Liver (tissue), 9 donors: ENCODE results near the gene GRAP2. TPM values are rescaled to one million over a fixed set of nuclear protein-coding genes. Genes with fewer than 3 reads are reported as not detected.

ENCODE experiments used
- DNase-seq: peaks from one replicate; pipeline ENCODE4 v3.0.0-alpha.2; 2017; ENCODE audit warnings: low spot score
- H3K27ac ChIP-seq, 2 donors: one replicate each; pipeline ENCODE4 v1.7.0; 2013; ENCODE audit warnings: inconsistent platforms in 2 of 2, low read length in 2 of 2, control low read depth in 1 of 2, low read depth in 1 of 2, mild to moderate bottlenecking in 1 of 2
- H3K27me3 ChIP-seq, 4 donors: one replicate each; pipeline versions ENCODE4 v1.6.1 to v1.7.0; 2013; ENCODE audit warnings: low read length in 3 of 4, inconsistent platforms in 1 of 4, mild to moderate bottlenecking in 1 of 4, moderate library complexity in 1 of 4; ENCODE audit not compliant: control insufficient read depth in 4 of 4, insufficient read depth in 4 of 4
- H3K36me3 ChIP-seq, 4 donors: one replicate each; pipeline versions ENCODE4 v1.6.1 to v1.7.0; 2013; ENCODE audit warnings: low read length in 3 of 4, mild to moderate bottlenecking in 3 of 4, low read depth in 1 of 4, moderate library complexity in 1 of 4; ENCODE audit not compliant: control insufficient read depth in 4 of 4, insufficient read depth in 3 of 4
- H3K4me1 ChIP-seq, 4 donors: one replicate each; pipeline versions ENCODE4 v1.6.1 to v1.7.0; 2013; ENCODE audit warnings: low read length in 3 of 4, mild to moderate bottlenecking in 3 of 4, moderate library complexity in 1 of 4; ENCODE audit not compliant: control insufficient read depth in 4 of 4, insufficient read depth in 4 of 4
- H3K4me3 ChIP-seq, 3 donors: one replicate each; pipeline versions ENCODE4 v1.6.1 to v1.7.0; 2013; ENCODE audit warnings: low read length in 3 of 3, control low read depth in 1 of 3, low read depth in 1 of 3, mild to moderate bottlenecking in 1 of 3
- H3K9ac ChIP-seq, 2 donors: one replicate each; pipeline ENCODE4 v1.7.0; 2013; ENCODE audit warnings: low read length in 2 of 2, mild to moderate bottlenecking in 2 of 2, moderate library complexity in 2 of 2, control low read depth in 1 of 2, low read depth in 1 of 2
- H3K9me3 ChIP-seq, 4 donors: one replicate each; pipeline versions ENCODE4 v1.6.1 to v1.7.0; 2013; ENCODE audit warnings: low read length in 3 of 4; ENCODE audit not compliant: control insufficient read depth in 4 of 4
- EGR1 ChIP-seq, 2 donors: IDR thresholded peaks; 2 replicates each; pipeline ENCODE4 v1.6.1; 2016 to 2018; ENCODE audit warnings: antibody characterized with exemption in 2 of 2, low read depth in 2 of 2
- FOXA1 ChIP-seq: IDR thresholded peaks from 2 replicates; pipeline ENCODE4 v1.6.1; 2016; ENCODE audit warnings: antibody characterized with exemption
- GABPA ChIP-seq, 2 donors: IDR thresholded peaks in 1 of 2; conservative IDR thresholded peaks in 1 of 2; 2 replicates each; pipeline ENCODE4 v1.6.1; 2016; ENCODE audit warnings: antibody characterized with exemption in 2 of 2, mild to moderate bottlenecking in 1 of 2, moderate library complexity in 1 of 2
- HNF4A ChIP-seq, 2 donors: conservative IDR thresholded peaks; 2 replicates each; pipeline ENCODE4 v1.6.1; 2016; ENCODE audit warnings: antibody characterized with exemption in 2 of 2, mild to moderate bottlenecking in 2 of 2
- JUND ChIP-seq, 2 donors: IDR thresholded peaks; 2 replicates each; pipeline ENCODE4 v1.6.1; 2016; ENCODE audit warnings: antibody characterized with exemption in 2 of 2
- RAD21 ChIP-seq, 2 donors: IDR thresholded peaks; 2 replicates each; pipeline ENCODE4 v1.6.1; 2016; ENCODE audit warnings: antibody characterized with exemption in 2 of 2, mild to moderate bottlenecking in 2 of 2
- RXRA ChIP-seq, 2 donors: IDR thresholded peaks; 2 replicates each; pipeline ENCODE4 v1.6.1; 2017 to 2018; ENCODE audit warnings: antibody characterized with exemption in 2 of 2, mild to moderate bottlenecking in 1 of 2
- SP1 ChIP-seq: IDR thresholded peaks from 2 replicates; pipeline ENCODE4 v1.6.1; 2018; ENCODE audit warnings: antibody characterized with exemption, mild to moderate bottlenecking
- TAF1 ChIP-seq: conservative IDR thresholded peaks from 2 replicates; pipeline ENCODE4 v1.6.1; 2016; ENCODE audit warnings: antibody characterized with exemption, mild to moderate bottlenecking
- YY1 ChIP-seq: IDR thresholded peaks from 2 replicates; pipeline ENCODE4 v1.6.1; 2016; ENCODE audit warnings: antibody characterized with exemption, mild to moderate bottlenecking
- WGBS: extraction: QIAGEN DNeasy Blood & Tissue Kit; methylation state at CpG from one replicate; pipeline ENCODE4 v1.1.7; 2013; 5-methylcytosine and 5-hydroxymethylcytosine counted together
- polyA plus RNA-seq, 2 donors: library from polyadenylated mRNA; stranded (reverse) in 1 of 2; unstranded in 1 of 2; fragments of 200-250 nt in 1 of 2; fragments of >200 nt in 1 of 2; fragmentation: Nextera tagmentation in 1 of 2; extraction: Ambion mirVana in 1 of 2; gene quantifications; one replicate each; pipeline versions ENCODE4 v1.2.1 to v1.2.3, GENCODE V29; 2013 to 2015
- total RNA-seq, 2 donors: library from RNA; depleted of rRNA; stranded (reverse); fragments of >200 nt; gene quantifications; one replicate each; pipeline ENCODE4 v1.2.3, GENCODE V29; 2014
- TF ChIP-seq, protein P1 (sequence below): IDR thresholded peaks from 2 replicates; pipeline ENCODE4 v1.6.1; 2016; ENCODE audit warnings: antibody characterized with exemption
- TF ChIP-seq, protein P2 (sequence below): IDR thresholded peaks from 2 replicates; pipeline ENCODE4 v1.6.1; 2016; ENCODE audit warnings: antibody characterized with exemption
- TF ChIP-seq, protein P3 (sequence below): fragments of 150-350 bp; IDR thresholded peaks from 2 replicates; pipeline ENCODE4 v1.5.1; 2017; ENCODE audit warnings: improper control_type of control experiment, low read depth, low read length; ENCODE audit not compliant: missing input control
- TF ChIP-seq, protein P4 (sequence below): IDR thresholded peaks from 2 replicates; pipeline ENCODE4 v1.6.1; 2016; ENCODE audit warnings: antibody characterized with exemption, mild to moderate bottlenecking
- TF ChIP-seq, protein P5 (sequence below): IDR thresholded peaks from 2 replicates; pipeline ENCODE4 v1.6.1; 2016; ENCODE audit warnings: antibody characterized with exemption
- donor health status: healthy.
- donor health status: healthy.
- donor health status: healthy.
- donor health status: healthy.
- donor health status: healthy.

Gene GRAP2
- total and polyA plus RNA-seq, 4 donors: 0.22 to 38.2 (median 0.78) TPM

DNA sequence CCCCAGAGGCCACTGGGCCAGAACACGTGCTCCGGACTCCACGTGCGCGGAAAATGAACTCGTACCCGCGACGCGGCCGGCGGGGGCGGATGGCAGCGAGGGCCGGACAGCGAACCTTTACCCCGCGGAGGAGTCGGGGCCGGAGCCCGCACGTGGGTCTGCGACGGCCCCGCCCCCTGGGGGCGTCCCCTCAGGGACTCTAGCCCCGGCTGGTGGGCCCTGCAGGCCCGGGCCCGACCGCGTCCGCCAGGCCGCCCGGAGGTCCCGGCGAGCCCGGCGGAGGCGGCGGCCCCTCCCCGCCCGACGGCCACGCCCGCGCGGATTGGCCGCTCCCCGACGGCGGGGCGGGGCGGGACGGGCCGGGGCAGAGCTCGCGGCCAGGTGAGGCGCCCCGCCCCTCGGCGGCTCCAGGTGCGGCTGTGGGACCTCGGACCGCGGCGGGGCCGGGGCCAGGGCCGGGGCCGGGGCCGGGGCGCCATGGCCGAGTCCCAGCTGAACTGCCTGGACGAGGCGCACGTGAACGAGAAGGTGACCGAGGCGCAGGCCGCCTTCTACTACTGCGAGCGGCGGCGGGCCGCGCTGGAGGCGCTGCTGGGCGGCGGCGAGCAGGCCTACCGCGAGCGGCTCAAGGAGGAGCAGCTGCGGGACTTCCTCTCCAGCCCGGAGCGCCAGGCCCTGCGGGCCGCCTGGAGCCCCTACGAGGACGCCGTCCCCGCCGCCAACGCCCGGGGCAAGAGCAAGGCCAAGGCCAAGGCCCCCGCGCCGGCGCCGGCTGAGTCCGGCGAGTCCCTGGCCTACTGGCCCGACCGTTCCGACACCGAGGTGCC, 93.9 kb downstream of the GRAP2 start, which contains the start of gene FAM83F:
FAM83F (plus strand) TSS at position 389 of the 827 bp plus-strand sequence; CDS start at position 478, 89 bp downstream.
- no peaks in the 10 kb centered on the region for H3K27me3 ChIP-seq
- DNase-seq: peak; percentile 61
- H3K4me3 ChIP-seq: peak within 1 kb of the TSS in 1 of 3 donors; percentile 41
- H3K4me1 ChIP-seq: peaks cover 20 to 76% (median 67%) of the 10 kb centered on the region in 4 donors
- peak within 1 kb of the TSS in 1 of 2 donors; percentile 22 for H3K27ac ChIP-seq
- no peaks in the 10 kb centered on the region for H3K36me3 ChIP-seq
- H3K9ac ChIP-seq: no peak within 1 kb of the TSS
- TF ChIP-seq, protein P1, sequence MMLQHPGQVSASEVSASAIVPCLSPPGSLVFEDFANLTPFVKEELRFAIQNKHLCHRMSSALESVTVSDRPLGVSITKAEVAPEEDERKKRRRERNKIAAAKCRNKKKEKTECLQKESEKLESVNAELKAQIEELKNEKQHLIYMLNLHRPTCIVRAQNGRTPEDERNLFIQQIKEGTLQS: no peak
- TF ChIP-seq RAD21 (IDR thresholded peaks at IDR 0.05) (no peak), SP1 (no peak), YY1 (no peak), FOXA1 (no peak), HNF4A (conservative IDR thresholded peaks at IDR 0.05) (no peak), GABPA (IDR thresholded peaks at IDR 0.05 in 1 of 2, conservative IDR thresholded peaks at IDR 0.05 in 1 of 2) (no peak), EGR1 (IDR thresholded peaks at IDR 0.05; ENCODE audit: low read depth in 2 of 2) (peak; percentile 43 to 64), TAF1 (no peak), RXRA (IDR thresholded peaks at IDR 0.05) (peak in 1 of 2 donors; percentile 5)
- TF ChIP-seq, protein P2, sequence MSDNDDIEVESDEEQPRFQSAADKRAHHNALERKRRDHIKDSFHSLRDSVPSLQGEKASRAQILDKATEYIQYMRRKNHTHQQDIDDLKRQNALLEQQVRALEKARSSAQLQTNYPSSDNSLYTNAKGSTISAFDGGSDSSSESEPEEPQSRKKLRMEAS: no peak
- TF ChIP-seq, protein P3, sequence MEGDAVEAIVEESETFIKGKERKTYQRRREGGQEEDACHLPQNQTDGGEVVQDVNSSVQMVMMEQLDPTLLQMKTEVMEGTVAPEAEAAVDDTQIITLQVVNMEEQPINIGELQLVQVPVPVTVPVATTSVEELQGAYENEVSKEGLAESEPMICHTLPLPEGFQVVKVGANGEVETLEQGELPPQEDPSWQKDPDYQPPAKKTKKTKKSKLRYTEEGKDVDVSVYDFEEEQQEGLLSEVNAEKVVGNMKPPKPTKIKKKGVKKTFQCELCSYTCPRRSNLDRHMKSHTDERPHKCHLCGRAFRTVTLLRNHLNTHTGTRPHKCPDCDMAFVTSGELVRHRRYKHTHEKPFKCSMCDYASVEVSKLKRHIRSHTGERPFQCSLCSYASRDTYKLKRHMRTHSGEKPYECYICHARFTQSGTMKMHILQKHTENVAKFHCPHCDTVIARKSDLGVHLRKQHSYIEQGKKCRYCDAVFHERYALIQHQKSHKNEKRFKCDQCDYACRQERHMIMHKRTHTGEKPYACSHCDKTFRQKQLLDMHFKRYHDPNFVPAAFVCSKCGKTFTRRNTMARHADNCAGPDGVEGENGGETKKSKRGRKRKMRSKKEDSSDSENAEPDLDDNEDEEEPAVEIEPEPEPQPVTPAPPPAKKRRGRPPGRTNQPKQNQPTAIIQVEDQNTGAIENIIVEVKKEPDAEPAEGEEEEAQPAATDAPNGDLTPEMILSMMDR: no peak
- TF ChIP-seq, protein P4, sequence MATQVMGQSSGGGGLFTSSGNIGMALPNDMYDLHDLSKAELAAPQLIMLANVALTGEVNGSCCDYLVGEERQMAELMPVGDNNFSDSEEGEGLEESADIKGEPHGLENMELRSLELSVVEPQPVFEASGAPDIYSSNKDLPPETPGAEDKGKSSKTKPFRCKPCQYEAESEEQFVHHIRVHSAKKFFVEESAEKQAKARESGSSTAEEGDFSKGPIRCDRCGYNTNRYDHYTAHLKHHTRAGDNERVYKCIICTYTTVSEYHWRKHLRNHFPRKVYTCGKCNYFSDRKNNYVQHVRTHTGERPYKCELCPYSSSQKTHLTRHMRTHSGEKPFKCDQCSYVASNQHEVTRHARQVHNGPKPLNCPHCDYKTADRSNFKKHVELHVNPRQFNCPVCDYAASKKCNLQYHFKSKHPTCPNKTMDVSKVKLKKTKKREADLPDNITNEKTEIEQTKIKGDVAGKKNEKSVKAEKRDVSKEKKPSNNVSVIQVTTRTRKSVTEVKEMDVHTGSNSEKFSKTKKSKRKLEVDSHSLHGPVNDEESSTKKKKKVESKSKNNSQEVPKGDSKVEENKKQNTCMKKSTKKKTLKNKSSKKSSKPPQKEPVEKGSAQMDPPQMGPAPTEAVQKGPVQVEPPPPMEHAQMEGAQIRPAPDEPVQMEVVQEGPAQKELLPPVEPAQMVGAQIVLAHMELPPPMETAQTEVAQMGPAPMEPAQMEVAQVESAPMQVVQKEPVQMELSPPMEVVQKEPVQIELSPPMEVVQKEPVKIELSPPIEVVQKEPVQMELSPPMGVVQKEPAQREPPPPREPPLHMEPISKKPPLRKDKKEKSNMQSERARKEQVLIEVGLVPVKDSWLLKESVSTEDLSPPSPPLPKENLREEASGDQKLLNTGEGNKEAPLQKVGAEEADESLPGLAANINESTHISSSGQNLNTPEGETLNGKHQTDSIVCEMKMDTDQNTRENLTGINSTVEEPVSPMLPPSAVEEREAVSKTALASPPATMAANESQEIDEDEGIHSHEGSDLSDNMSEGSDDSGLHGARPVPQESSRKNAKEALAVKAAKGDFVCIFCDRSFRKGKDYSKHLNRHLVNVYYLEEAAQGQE: no peak
- 31% methylated on average over 115 of the region's 115 CpGs for WGBS
- H3K9me3 ChIP-seq: no peaks in the 10 kb centered on the region

DNA sequence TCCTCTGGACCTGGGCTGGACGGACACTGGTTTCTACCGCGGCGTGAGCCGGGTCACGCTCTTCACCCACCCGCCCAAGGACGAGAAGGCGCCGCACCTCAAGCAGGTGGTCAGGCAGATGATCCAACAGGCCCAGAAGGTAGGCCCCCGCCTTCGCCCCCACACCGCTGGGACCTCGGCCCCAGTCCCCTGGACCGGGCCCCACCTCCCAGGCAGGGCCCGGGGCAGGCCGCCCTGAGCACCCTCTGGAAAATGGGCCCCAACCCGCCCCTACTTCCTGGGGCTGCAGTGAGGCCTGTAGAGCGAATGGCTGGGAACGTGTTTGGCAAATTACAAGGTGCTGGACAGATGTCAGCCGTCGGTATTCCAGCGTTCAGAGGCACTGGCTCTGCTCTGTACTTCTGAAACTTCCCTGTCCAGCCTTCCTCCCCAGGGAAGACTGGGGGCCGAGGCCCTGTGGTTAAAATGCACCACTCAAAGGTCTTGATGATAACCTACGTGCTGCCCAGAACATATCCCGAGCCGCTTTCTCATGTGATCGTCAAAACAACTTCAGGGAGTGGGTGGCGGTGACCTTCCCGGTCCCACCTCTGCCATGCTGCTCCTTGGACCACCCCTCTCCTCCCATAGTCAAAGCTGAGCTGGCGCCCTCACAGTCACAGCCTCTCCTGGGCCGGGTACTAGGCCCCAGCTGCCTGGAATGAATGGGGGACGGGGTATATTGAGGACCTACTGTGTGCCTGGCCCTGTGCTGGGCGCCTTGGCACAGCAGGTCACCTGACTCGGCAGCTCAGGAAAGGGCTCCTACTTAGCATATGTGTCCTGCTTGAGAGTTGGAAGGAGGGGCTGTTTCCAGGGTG, 94.7 kb downstream of the GRAP2 start:
- H3K9ac ChIP-seq: no peak overlapping the region
- H3K9me3 ChIP-seq: no peaks in the 10 kb centered on the region
- H3K27ac ChIP-seq: peak overlapping the region in 1 of 2 donors; percentile 22
- H3K4me3 ChIP-seq: peak overlapping the region in 1 of 3 donors; percentile 41
- peaks cover 20 to 70% (median 62%) of the 10 kb centered on the region in 4 donors for H3K4me1 ChIP-seq
- no peak for DNase-seq
- no peaks in the 10 kb centered on the region for H3K27me3 ChIP-seq
- WGBS: 70% methylated on average over 35 of the region's 35 CpGs
- no peaks in the 10 kb centered on the region for H3K36me3 ChIP-seq
- TF ChIP-seq HNF4A (conservative IDR thresholded peaks at IDR 0.05) (no peak), FOXA1 (no peak), EGR1 (IDR thresholded peaks at IDR 0.05; ENCODE audit: low read depth in 2 of 2) (no peak), TAF1 (no peak), SP1 (no peak), RXRA (IDR thresholded peaks at IDR 0.05) (no peak), YY1 (no peak), JUND (IDR thresholded peaks at IDR 0.05) (no peak), GABPA (IDR thresholded peaks at IDR 0.05 in 1 of 2, conservative IDR thresholded peaks at IDR 0.05 in 1 of 2) (no peak)
- TF ChIP-seq, protein P4: no peak
- TF ChIP-seq, protein P2: no peak
- TF ChIP-seq, protein P5, sequence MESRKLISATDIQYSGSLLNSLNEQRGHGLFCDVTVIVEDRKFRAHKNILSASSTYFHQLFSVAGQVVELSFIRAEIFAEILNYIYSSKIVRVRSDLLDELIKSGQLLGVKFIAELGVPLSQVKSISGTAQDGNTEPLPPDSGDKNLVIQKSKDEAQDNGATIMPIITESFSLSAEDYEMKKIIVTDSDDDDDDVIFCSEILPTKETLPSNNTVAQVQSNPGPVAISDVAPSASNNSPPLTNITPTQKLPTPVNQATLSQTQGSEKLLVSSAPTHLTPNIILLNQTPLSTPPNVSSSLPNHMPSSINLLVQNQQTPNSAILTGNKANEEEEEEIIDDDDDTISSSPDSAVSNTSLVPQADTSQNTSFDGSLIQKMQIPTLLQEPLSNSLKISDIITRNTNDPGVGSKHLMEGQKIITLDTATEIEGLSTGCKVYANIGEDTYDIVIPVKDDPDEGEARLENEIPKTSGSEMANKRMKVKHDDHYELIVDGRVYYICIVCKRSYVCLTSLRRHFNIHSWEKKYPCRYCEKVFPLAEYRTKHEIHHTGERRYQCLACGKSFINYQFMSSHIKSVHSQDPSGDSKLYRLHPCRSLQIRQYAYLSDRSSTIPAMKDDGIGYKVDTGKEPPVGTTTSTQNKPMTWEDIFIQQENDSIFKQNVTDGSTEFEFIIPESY: no peak
